Activated gamma-delta T cell (primary cell): ENCODE data around the gene RTN4RL1.

ENCODE experiments used
- DNase-seq: peaks from one replicate; lab custom pipeline; 2025; lab: John Stamatoyannopoulos, UW

The RTN4RL1 gene

DNA sequence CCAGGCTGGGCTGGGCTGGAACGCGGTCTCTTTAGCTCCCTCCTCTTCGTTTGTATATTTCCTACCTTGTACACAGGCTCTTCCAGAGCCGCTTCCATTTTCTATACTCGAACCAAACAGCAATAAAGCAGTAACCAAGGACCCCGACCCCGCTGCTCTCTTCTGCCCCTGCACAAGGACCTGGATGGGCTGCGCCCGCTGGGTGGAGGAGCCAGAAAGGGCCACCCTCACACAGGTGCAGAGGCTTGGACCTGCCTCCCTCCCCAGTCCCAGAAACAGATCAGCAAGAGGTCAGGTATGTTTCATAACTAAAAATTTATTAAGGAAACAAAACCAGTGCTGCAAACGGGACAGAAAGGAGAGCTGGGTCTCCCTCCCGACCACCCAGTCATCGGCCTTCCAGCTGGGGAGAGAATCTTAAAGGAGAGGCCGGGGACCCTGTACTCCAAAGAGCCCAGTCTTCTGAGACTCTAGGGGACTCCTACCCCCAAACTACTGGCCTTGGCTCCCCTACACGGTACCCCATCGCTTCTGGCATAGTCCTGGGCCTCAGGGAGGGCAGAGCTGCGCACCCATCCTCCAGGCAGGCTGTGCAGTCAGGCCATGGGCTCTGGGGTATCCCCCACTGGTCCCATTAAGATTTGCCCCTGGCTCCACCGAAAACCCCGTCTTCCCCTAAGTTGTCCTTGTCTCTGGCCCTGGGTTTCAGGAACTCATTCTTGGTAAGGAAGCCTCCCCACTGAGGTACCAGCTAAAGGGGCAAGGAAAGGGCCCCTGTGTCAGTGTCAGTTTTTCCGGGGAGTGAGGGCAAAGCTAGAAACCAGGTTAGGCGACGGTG lies 34.6 kb upstream of the RTN4RL1 start:
- no peak for DNase-seq

DNA sequence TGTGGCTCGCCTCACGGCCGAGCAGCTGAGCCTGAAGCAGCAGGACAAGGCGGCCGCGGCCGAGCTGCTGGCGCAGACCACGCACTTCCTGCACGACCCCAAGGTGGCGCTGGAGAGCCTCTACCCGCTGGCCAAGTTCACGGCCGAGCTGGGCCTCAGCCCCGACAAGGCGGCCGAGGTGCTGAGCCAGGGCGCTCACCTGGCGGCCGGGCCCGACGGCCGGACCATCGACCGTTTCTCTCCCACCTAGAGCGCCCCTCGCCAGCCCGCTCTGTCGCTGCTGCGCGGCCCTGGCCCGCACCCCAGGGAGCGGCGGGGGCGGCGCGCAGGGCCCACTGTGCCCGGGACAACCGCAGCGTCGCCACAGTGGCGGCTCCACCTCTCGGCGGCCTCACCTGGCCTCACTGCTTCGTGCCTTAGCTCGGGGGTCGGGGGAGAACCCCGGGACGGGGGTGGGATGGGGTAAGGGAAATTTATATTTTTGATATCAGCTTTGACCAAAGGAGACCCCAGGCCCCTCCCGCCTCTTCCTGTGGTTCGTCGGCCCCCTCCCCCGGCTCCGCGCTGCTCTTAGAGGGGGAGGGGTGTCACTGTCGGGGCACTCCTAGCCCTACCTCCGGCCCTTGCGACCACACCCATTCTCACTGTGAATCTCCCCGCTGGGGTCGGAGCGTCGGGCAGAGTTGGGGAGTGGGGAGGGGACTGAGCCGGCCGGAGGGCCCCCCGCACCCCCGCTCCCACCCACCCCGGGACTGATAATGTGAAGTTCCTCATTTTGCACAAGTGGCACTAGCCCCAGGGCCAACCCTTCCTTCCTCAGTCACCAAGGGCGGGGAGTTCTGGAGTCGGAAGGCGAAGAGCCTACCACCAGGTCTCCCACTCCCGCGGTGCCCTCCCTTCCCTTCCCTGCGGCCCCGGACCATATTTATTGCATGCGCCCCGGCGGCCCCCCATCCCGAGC lies 33.7 kb upstream of the RTN4RL1 start:
- peak; percentile 29 for DNase-seq

DNA sequence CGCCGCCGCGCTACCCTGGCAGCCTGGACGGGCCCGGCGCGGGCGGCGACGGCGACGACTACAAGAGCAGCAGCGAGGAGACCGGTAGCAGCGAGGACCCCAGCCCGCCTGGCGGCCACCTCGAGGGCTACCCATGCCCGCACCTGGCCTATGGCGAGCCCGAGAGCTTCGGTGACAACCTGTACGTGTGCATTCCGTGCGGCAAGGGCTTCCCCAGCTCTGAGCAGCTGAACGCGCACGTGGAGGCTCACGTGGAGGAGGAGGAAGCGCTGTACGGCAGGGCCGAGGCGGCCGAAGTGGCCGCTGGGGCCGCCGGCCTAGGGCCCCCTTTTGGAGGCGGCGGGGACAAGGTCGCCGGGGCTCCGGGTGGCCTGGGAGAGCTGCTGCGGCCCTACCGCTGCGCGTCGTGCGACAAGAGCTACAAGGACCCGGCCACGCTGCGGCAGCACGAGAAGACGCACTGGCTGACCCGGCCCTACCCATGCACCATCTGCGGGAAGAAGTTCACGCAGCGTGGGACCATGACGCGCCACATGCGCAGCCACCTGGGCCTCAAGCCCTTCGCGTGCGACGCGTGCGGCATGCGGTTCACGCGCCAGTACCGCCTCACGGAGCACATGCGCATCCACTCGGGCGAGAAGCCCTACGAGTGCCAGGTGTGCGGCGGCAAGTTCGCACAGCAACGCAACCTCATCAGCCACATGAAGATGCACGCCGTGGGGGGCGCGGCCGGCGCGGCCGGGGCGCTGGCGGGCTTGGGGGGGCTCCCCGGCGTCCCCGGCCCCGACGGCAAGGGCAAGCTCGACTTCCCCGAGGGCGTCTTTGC lies 32.8 kb upstream of the RTN4RL1 start:
- DNase-seq, result no peak

DNA sequence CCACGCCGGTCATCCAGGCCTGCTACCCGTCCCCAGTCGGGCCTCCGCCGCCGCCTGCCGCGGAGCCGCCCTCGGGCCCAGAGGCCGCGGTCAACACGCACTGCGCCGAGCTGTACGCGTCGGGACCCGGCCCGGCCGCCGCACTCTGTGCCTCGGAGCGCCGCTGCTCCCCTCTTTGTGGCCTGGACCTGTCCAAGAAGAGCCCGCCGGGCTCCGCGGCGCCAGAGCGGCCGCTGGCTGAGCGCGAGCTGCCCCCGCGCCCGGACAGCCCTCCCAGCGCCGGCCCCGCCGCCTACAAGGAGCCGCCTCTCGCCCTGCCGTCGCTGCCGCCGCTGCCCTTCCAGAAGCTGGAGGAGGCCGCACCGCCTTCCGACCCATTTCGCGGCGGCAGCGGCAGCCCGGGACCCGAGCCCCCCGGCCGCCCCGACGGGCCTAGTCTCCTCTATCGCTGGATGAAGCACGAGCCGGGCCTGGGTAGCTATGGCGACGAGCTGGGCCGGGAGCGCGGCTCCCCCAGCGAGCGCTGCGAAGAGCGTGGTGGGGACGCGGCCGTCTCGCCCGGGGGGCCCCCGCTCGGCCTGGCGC lies 32.1 kb upstream of the RTN4RL1 start:
- DNase-seq, result no peak

DNA sequence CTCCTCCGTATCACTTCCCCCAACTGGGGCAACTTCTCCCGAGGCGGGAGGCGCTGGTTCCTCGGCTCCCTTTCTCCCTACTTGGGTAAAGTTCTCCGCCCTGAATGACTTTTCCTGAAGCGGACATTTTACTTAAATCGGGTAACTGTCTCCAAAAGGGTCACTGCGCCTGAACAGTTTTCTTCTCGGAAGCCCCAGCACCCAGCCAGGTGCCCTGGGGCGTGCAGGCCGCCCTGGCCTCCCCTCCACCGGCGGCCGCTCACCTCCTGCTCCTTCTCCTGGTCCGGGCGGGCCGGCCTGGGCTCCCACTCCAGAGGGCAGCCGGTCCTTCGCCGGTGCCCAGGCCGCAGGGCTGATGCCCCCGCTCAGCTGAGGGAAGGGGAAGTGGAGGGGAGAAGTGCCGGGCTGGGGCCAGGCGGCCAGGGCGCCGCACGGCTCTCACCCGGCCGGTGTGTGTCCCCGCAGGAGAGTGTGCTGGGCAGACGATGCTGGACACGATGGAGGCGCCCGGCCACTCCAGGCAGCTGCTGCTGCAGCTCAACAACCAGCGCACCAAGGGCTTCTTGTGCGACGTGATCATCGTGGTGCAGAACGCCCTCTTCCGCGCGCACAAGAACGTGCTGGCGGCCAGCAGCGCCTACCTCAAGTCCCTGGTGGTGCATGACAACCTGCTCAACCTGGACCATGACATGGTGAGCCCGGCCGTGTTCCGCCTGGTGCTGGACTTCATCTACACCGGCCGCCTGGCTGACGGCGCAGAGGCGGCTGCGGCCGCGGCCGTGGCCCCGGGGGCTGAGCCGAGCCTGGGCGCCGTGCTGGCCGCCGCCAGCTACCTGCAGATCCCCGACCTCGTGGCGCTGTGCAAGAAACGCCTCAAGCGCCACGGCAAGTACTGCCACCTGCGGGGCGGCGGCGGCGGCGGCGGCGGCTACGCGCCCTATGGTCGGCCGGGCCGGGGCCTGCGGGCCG lies 31.4 kb upstream of the RTN4RL1 start:
- DNase-seq, result no peak

DNA sequence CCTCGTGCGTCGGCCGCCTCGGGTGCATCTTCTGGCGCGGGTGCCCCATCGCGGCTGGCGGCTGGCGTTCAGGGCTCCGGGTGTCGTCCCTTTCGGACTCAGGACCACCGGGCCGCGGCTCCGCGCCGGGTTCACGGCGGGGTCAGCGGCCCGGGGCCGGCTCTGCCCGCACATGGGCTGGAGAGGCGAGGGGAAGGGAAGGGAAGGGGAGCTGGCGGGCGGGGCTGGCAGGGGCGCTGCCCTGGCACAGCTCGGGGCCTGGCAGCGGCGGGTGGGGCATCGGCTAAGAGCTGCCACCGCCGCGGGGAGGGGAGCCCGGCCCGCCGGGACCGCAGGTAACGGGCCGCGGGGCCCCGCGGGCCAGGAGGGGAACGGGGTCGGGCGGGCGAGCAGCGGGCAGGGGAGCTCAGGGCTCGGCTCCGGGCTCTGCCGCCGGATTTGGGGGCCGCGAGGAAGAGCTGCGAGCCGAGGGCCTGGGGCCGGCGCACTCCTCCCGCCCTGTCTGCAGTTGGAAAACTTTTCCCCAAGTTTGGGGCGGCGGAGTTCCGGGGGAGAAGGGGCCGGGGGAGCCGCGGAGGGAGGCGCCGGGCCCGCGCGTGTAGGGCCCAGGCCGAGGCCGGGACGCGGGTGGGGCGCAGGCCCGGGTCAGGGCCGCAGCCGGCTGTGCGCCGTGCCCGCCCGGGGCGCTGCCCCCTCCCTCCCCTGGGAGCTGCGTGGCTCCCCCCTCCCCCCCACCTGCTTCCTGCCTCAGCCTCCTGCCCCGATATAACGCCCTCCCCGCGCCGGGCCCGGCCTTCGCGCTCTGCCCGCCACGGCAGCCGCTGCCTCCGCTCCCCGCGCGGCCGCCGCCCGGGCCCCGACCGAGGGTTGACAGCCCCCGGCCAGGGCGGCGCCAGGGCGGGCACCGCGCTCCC lies 30.4 kb upstream of the RTN4RL1 start:
- DNase-seq, result no peak

DNA sequence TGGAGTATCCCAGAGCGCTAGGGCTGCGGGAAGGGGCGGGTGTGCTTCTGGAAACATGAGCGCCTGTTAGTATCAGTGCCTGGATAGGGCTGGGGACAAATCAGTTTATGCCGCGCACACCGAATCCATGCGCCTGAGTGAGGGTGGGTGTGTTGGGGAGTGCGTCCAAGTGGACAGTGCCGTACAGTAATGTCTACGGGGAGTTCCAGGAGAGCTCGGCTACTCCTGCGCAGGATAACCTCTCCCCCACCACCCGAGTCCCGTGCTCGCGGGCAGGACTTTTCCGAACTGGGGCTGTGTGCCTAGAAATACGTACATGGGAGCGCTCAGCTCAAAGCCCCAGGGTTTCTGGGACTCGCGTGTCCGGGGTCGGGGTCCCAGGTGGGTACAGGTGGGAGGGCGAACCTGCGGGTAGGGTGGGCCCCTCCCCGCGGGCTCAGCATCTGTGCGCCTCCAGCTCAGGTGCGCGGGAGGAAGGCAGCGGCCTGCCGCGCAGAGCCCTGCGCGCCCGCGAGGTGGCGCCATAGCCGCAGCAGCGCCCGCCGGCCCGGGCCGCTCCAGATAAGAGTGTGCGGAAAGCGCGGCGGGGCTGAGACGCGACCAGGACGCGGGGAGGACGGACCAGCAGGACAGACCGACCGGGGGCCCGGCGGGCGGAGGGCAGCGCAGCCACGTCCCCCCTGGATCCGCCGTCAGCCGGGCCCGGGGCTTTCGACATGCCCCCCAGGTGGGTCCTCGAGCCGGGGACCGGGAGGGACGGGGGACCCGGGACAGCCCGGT lies 29.6 kb upstream of the RTN4RL1 start, which contains the start of gene HIC1:
HIC1 (plus strand) TSS at position 592 of the 780 bp plus-strand sequence. CDS start 1,588 bp downstream, outside the sequence.
- peak; percentile 58 for DNase-seq

DNA sequence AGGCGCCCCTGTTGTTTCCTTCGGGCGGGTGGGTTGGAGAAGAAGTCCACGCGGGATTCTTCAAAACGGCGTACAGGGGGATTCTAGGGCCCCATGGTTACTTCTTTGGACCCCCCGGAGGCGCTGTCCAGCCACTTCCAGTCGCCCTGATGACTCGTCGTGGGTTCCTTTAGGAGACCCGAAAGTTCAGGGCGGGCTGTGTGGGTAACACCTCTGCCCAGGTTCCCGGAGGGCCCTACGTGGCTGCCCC lies 29.1 kb upstream of the RTN4RL1 start:
- DNase-seq, result no peak

DNA sequence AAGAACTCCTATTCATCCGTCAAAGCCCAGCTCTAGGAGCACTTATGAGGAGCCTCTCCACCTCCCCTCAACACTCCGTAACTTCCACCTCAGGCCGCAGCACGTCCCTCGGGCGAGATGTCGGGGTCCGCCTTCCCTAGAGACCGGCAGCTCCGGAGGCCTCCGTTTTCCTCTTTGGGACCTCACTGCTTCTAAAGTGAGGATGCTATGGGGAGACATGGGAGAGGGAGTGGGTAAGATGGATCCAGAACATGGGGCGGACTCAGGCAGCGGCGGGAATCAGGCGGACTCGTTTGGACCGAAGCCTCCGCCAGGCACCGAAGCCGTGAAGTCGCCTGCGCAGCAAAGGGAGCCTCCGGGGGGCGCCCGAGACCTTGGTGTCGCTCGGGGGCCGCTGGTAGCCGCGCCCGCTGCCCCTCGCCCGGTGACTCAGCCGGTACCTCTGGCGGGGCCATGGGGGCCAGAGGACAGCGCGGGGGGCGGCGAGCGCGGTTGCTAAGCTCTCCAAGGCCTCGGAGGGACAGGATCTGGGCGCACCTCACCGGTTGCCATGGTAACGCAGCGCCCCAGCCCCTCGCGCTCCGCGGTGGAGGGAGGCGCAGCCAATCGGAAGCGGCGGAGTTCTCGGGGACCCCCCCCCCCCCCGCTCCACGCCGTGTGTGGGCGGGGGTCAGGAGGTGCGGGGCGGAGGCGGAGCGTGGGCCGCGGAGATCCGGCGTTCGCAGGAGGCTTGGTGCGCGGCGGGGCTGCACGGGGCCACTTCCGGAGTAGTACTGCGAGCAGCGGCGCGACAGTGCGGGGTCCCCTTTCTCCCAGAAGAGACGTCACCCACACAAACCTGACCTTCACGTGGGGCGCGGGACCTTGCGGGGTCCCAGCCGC lies 28.5 kb upstream of the RTN4RL1 start:
- DNase-seq, result peak; percentile 89

DNA sequence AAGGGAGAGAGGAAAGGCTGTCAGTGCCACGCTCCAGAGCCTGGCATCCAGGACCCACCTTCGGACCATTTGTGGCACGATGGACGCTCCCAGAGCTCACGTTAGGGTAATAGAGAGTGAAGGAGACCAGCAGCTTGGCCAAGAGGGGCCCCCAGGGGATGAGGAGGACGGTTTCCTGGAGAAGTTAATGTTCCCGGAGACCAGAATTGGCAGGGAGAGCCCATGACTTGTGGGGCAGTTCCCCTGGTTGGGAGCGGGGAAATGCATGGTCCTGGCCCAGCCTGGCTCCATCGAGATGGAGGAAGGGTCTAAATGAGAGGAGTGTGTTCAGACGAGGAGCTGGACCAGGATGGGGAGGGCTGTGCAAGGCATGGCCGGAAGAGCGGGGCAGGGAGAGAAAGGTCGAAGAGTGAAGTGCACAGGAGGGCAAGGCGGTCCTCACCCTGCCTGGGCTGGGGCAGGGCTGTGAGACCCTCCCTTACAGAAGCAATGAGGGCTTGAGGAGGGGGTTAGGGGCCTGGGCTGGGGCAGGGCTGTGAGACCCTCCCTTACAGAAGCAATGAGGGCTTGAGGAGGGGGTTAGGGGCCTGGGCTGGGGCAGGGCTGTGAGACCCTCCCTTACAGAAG lies 26.9 kb upstream of the RTN4RL1 start:
- no peak for DNase-seq

DNA sequence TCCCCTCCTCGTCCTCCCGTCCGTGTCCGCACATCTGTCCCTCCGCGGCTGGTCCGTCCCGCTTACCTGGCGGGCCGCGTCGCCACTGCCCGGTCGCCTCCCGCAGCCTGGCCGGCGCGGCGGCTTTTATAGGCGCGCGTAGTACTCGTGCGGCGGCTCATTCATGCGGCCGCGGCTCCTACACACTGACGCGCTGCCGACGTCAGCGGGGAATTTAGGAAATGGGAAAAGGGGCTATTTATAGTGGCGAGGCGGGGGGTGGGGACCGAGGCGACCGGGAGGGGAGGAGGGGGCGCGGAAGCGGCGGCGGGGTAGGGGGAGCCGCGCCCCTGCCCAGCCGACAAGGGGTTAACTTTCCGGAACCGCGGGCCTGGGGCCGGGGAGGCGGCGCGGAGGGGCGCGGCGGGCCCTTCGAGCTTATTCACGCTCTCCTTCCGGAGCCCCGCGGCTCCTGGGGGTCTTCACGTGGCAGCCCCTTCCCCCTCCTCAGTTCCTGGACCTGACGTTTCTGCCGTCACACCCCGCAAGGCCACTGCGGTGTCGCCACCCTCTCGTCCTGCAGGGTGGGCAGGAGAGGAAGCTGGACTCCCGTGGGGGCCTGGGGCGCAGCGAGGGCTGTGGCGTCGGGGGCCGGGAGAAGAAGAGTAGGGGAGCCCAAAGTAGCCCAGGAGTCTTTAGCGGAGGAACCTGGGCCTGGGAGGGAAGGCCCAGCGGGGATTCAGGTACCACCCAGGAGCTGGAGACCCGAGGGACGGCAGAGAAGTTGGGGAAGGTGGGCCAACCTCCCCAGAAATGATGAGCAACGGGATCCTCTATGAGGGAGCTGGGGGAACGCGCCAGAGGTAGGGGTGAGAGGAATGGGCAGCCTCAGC lies 26.2 kb upstream of the RTN4RL1 start:
- DNase-seq, result no peak

DNA sequence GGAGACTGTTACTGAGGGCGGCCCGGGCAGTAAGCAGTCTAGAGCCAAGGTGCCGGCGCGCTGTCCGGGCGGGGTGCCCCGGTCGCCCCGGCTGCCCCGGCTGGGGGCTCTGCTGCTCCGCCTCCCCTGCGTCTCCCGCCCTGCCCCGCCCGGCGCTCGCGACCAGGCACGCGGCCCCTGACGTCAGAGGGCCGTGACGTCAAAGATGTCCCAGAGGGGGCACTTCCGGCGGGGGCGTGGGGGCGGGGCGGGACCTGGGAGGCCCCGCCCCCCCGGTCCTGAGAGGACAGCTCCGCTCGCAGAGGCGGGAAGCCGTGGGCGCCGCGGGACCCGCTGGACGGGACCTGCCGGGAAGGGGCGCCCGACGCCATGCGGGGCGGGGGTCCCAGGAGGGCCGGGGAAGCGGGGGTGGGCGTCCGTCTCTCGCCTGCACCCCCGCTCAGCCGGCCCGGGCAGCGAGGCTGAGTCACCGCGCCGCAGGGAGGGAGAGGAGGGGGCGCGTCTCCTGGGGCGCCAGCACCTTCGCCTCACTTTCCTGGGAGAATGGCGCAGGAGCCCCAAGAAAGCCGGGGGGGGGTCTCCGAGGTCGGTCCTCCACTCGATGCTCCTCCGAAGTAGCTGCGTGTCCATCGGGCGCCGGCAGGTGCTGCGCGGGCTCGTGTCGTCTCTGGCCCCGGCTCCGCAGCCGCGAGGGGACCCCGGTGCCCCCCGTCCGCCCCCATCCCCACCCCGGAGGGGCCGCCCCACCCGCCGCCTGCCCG lies 25.3 kb upstream of the RTN4RL1 start:
- peak; percentile 73 for DNase-seq

DNA sequence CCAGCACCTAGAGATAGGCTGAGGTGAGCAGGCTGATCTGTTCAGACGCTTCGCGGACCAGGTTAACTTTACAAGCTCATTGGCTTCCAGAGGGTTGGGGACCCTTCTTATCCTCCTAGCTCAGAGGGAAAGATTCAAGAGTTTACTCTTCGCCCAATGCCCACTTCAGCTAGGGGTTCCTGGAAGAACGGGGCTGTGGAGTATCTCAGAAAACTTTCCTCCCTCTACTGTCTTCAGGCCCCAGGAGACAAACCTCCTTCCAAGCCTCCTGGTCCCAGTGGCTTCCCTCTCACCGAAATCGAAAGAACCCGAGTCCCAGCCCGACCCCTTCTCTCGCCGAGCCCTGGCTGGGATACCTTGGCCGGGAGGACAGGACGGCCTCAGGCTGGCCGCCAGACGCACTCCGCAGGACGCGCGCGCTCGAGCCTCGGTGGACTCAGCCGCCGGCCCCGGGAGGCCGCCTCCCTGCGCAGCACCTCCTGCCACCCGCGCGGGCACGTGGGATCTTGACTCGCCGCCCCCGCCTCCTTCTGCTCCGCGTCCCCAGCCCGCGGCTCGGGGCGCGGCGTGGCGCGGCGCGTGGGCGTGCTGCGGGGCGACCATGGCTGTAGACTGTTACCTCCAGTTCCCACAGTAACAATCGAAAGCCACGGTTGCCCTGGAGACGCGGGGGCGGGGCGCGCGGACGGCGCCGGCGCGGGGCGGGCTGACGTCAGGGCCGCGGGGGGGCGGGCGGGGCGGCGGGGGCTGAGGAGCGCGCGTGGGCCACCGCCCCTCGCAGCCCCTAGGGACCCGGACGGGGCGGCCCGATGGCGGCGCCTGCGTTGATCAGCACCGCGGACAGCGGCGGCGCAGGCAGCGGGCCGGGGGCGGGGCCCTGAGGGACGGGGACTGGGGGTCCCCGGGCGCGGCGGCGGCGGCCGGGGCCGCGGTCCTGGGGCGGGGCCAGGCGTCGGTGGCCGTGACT lies 24.5 kb upstream of the RTN4RL1 start:
- peak; percentile 90 for DNase-seq

DNA sequence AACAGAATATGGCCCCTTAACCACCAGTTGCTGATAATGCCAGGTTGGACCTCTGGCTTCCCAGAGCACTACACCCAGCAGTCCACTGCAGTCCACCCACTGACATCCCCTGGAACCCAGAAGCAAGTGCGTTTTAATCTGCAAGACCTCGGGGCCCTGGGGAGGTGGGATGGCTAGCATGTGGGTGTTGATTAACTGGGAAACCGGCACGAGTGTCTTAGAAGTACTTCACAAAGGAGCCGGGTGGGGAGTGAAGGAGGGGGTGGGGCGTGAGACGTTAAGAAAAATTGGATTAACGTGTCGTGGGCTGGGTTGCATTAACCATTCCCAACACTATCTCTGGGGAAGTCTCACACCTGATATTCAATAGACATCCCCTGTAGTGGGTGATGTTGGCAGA lies 23.7 kb upstream of the RTN4RL1 start:
- no peak for DNase-seq
